HepG2 (cell line): ENCODE measurements around the gene TBC1D5. TPM values are rescaled to one million over a fixed set of nuclear protein-coding genes. Genes with fewer than 3 reads are reported as not detected.

Source experiments
- ATAC-seq: fragments of 200-7000 bp; cut with Tn5 transposase; 3 replicates; pipeline ENCODE4 v1.9.1; 2020; ENCODE audit warnings: mild to moderate bottlenecking, moderate library complexity
- BruUV-seq: library from RNA; stranded (reverse); fragments of 400-500 nt; replicated peaks from 2 replicates; lab custom pipeline; 2021; lab: Mats Ljungman, UMichigan
- CTCF ChIA-PET: fragments of 300-600 bp; formaldehyde crosslinking; extraction: SDS; loops from one replicate; lab custom pipeline; 2021; ENCODE audit warnings: low total read pairs, inconsistent platforms, low intra/inter-chr PET ratio; lab: Yijun Ruan, JAX
- POLR2A ChIA-PET: fragments of 350-600 bp; sonication (Branson Sonifier 250); formaldehyde crosslinking; loops from one replicate; lab custom pipeline; 2020; ENCODE audit warnings: antibody characterized with exemption, inconsistent platforms; lab: Yijun Ruan, JAX
- DNase-seq: peaks from one replicate; pipeline ENCODE4 v3.0.0-alpha.2; 2015; ENCODE audit warnings: low spot score
- FAIRE-seq: peaks from 3 replicates; lab custom pipeline; 2011; peaks lifted over from hg19 to GRCh38; lab: Jason Lieb, UNC
- H2AFZ ChIP-seq: one replicate; pipeline ENCODE4 v1.6.1; 2011; ENCODE audit warnings: low read length, inconsistent platforms
- H3K27ac ChIP-seq: fragments of 300-600 bp; 3 replicates; pipeline ENCODE4 v1.8.0; 2011; ENCODE audit warnings: mixed run types, mild to moderate bottlenecking, mixed read lengths, low read length, inconsistent platforms; ENCODE audit not compliant: insufficient read depth; ENCODE audit errors: extremely low read length
- H3K27me3 ChIP-seq, 2 experiments: fragments of 200-600 bp in 1 of 2; 2 replicates in 1 of 2; 3 replicates in 1 of 2; pipeline versions ENCODE4 v1.6.0 to v1.8.0; 2011; ENCODE audit warnings: low read length in 2 of 2, mild to moderate bottlenecking in 2 of 2, moderate library complexity in 2 of 2, inconsistent platforms in 1 of 2; ENCODE audit not compliant: insufficient read depth in 2 of 2, control insufficient read depth in 1 of 2
- H3K36me3 ChIP-seq, 2 experiments: fragments of 200-600 bp in 1 of 2; replicated peaks in 1 of 2; 2 replicates in 1 of 2; 3 replicates in 1 of 2; pipeline versions ENCODE4 v1.5.1 to v1.8.0; 2011; ENCODE audit warnings: low read length in 2 of 2, inconsistent platforms in 1 of 2; ENCODE audit not compliant: insufficient read depth in 2 of 2, control insufficient read depth in 1 of 2
- H3K4me1 ChIP-seq: 2 replicates; pipeline ENCODE4 v1.5.1; 2012; ENCODE audit warnings: low read length, inconsistent platforms; ENCODE audit not compliant: insufficient read depth
- H3K4me2 ChIP-seq: 2 replicates; pipeline ENCODE4 v1.6.0; 2011; ENCODE audit warnings: low read depth, low read length, inconsistent platforms
- H3K4me3 ChIP-seq, 3 experiments: fragments of 200-600 bp in 1 of 3; sonication (generic), shearing (Covaris generic) in 1 of 3; replicated peaks in 1 of 3; 2 replicates each; pipeline ENCODE4 v1.5.1; 2011 to 2016; ENCODE audit warnings: low read length in 3 of 3, inconsistent platforms in 2 of 3, low read depth in 2 of 3, mild to moderate bottlenecking in 2 of 3, control low read depth in 1 of 3, mixed read lengths in 1 of 3; ENCODE audit not compliant: insufficient read depth in 1 of 3
- H3K79me2 ChIP-seq: one replicate; pipeline ENCODE4 v1.6.1; 2011; ENCODE audit warnings: low read length, inconsistent platforms; ENCODE audit not compliant: insufficient read depth
- H3K9ac ChIP-seq: 2 replicates; pipeline ENCODE4 v1.6.0; 2011; ENCODE audit warnings: mild to moderate bottlenecking, low read depth, low read length, inconsistent platforms; ENCODE audit not compliant: insufficient read depth
- H3K9me3 ChIP-seq: 2 replicates; pipeline ENCODE4 v1.5.1; 2012; ENCODE audit warnings: mild to moderate bottlenecking, low read length
- H4K20me1 ChIP-seq: 2 replicates; pipeline ENCODE4 v1.6.0; 2011; ENCODE audit warnings: inconsistent platforms, mild to moderate bottlenecking, low read length, moderate library complexity; ENCODE audit not compliant: insufficient read depth
- AHR ChIP-seq: IDR thresholded peaks from 2 replicates; pipeline ENCODE4 v1.6.1; 2018; ENCODE audit warnings: missing genetic modification reagents, missing compliant biosample characterization
- CREB1 ChIP-seq, 2 experiments: fragments of 450-650 bp in 1 of 2; IDR thresholded peaks; 2 replicates each; pipeline ENCODE4 v1.6.1; 2016 to 2017; ENCODE audit warnings: control low read depth in 1 of 2, mild to moderate bottlenecking in 1 of 2, missing compliant biosample characterization in 1 of 2, missing genetic modification characterization in 1 of 2
- HBP1 ChIP-seq: IDR thresholded peaks from 2 replicates; pipeline ENCODE4 v1.6.1; 2016; ENCODE audit warnings: low read depth, control low read depth
- PTBP1 ChIP-seq: fragments of 200-400 bp; formaldehyde crosslinking; IDR thresholded peaks from 2 replicates; pipeline ENCODE4 v1.6.1; 2018; ENCODE audit warnings: low read length, low read depth; ENCODE audit not compliant: poor library complexity, severe bottlenecking
- RARG ChIP-seq: sonication (generic); formaldehyde crosslinking; IDR thresholded peaks from 2 replicates; pipeline ENCODE4 v1.4.0; 2020; ENCODE audit warnings: low read depth, mild to moderate bottlenecking, missing genetic modification reagents
- ZNF207 ChIP-seq: fragments of 450-650 bp; IDR thresholded peaks from 2 replicates; pipeline ENCODE4 v1.6.1; 2016; ENCODE audit warnings: antibody characterized with exemption, borderline replicate concordance
- ZNF318 ChIP-seq: sonication (generic); formaldehyde crosslinking; IDR thresholded peaks from 2 replicates; pipeline ENCODE4 v1.4.0; 2020; ENCODE audit warnings: mild to moderate bottlenecking, missing genetic modification reagents
- ZNF556 ChIP-seq: sonication (generic); formaldehyde crosslinking; IDR thresholded peaks from 2 replicates; pipeline ENCODE4 v1.4.0; 2020; ENCODE audit warnings: mild to moderate bottlenecking, missing genetic modification reagents, borderline replicate concordance
- ZNF766 ChIP-seq: sonication (generic); formaldehyde crosslinking; IDR thresholded peaks from 2 replicates; pipeline ENCODE4 v1.5.0; 2020; ENCODE audit warnings: missing genetic modification reagents, borderline replicate concordance
- ZNF850 ChIP-seq: sonication (generic); formaldehyde crosslinking; conservative IDR thresholded peaks from 2 replicates; pipeline ENCODE4 v1.9.0; 2021; ENCODE audit warnings: mild to moderate bottlenecking, missing genetic modification reagents
- in situ Hi-C: cut with HindIII; loops from 2 replicates; pipeline ENCODE4 v1.10.0; 2017; ENCODE audit warnings: low pct_unique_long_range_greater_than_20kb; ENCODE audit not compliant: extremely low pct_ligation_motif_present
- intact Hi-C: fragments of 100-400 bp; cut with micrococcal nuclease; formaldehyde crosslinking; loops from one replicate; pipeline ENCODE4 v1.10.0; 2022; ENCODE audit not compliant: unreplicated experiment
- polyA plus RNA-seq, 8 experiments: library from polyadenylated mRNA; depleted of rRNA in 3 of 8; stranded (reverse) in 7 of 8; unstranded in 1 of 8; fragments of >200 nt; fragmentation: Illumina TruSeq in 4 of 8; extraction: Trizol in 4 of 8; gene quantifications; 2 replicates each; pipeline versions ENCODE4 v1.2.1 to v1.2.3, GENCODE V29; 2011 to 2016; ENCODE audit warnings: low read depth in 4 of 8, missing spikeins in 1 of 8, mixed read lengths in 1 of 8; ENCODE audit not compliant: insufficient read depth in 1 of 8
- total RNA-seq, 5 experiments: library from RNA; depleted of rRNA; stranded (reverse); fragments of >200 nt; fragmentation: Illumina TruSeq; extraction: Trizol; gene quantifications; 2 replicates each; pipeline ENCODE4 v1.2.3, GENCODE V29; 2016; ENCODE audit warnings: low read depth in 1 of 5

The TBC1D5 gene
- total and polyA plus RNA-seq, 2 of the 13 experiments (the other 11 are each of a cell fraction or from before 2014, with no cell fraction given), result 19.2 to 33.3 TPM

- TF ChIP-seq CREB1 (IDR thresholded peaks at IDR 0.05) (no peak), CREB1 (CRISPR knock-in tag; IDR thresholded peaks at IDR 0.05) (no peak), RARG (CRISPR knock-in tag) (no peak), ZNF207 (no peak), ZNF766 (CRISPR knock-in tag) (no peak), AHR (CRISPR knock-in tag) (no peak)
These were observed 286.4 kb downstream of the TBC1D5 start (continued) for GRCh38 chr3:17456046-17456445.

GRCh38 chr3:17444865-17445264 is 297.6 kb downstream of the TBC1D5 start:
- Histone ChIP-seq H3K79me2 (no peaks in the 10 kb centered on the region), H3K4me2 (no peak overlapping the region), H2AFZ (no peak overlapping the region), H3K27ac (no peak overlapping the region), H3K4me1 (peaks cover 8% of the 10 kb centered on the region), H3K36me3 (no peaks in the 10 kb centered on the region), H3K9me3 (no peaks in the 10 kb centered on the region), H4K20me1 (no peaks in the 10 kb centered on the region), H3K9ac (no peak overlapping the region), H3K27me3 (no peaks in the 10 kb centered on the region), H3K4me3 (no peak overlapping the region)
- BruUV-seq, result no TSS peak
- no peak for ATAC-seq
- intact Hi-C loops (no loop called here), in situ Hi-C loops (no loop called here)
- ChIA-PET CTCF (no interaction called here), POLR2A (no interaction called here)
- no peak for FAIRE-seq
- no peak for DNase-seq
- TF ChIP-seq PTBP1 (no peak), HBP1 (no peak), ZNF318 (CRISPR knock-in tag) (no peak), ZNF850 (CRISPR knock-in tag) (no peak), ZNF556 (CRISPR knock-in tag) (no peak)
